ENCODE measurements around the gene MEIOB.
"Not testable (repeated sequence)": the region's sequence is repeated elsewhere in the genome, so short reads cannot be mapped to it uniquely, and the experiment has no call there.

The MEIOB gene

GRCh38 chr16:1810106-1810505 lies 61.9 kb downstream of the MEIOB start:
- DNase-seq (ENCODE audit: low read depth): no peak

- no peak for DNase-seq (ENCODE audit: low read depth)
Measured at GRCh38 chr16:1809281-1809801, 62.6 kb downstream of the MEIOB start.

DNA sequence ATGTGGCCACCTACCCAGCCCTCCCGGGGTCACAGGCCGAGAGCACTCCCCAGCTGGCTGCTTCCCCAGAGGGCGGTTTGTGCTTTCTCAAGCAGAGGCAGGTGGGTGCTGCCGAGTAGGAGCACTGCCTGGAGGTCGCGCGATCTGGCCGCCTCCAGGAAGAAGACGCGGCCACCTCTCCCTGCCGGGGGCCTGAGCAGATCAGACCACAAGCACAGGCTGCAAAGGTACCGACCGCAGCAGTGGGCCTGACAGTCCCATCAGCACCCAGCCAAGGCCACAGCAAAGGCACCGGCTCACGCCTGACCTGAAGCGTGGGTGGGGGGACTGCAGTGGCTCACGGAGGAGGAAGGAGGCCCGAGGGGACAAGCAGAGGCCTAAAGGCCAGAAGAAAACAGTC lies 63.3 kb downstream of the MEIOB start:
- DNase-seq (ENCODE audit: low read depth): no peak

GRCh38 chr16:1807626-1808025 lies 64.3 kb downstream of the MEIOB start:
- DNase-seq (ENCODE audit: low read depth): no peak

- no peak for DNase-seq (ENCODE audit: low read depth)
Measured at GRCh38 chr16:1800701-1801100, 71.3 kb downstream of the MEIOB start.

DNA sequence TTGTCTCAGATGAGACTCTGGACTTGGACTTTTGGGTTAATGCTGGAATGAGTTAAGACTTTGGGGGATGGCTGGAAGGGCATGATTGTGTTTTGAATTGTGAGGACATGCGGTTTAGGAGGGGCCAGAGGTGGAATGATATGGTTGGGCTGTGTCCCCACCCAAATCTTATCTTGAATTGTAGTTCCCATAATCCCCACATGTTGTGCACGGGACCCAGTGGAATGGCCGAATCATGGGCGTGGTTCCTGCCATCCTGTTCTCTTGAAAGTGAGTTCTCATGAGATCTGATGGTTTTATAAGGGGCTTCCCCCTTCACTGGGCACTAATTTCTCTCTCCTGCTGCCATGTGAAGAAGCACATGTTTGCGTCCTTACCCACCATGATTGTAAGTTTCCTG lies 72.7 kb downstream of the MEIOB start:
- not testable (repeated sequence) for DNase-seq (ENCODE audit: low read depth)

- DNase-seq (ENCODE audit: low read depth): no peak
Measured at GRCh38 chr16:1794908-1795666, 76.9 kb downstream of the MEIOB start.

DNA sequence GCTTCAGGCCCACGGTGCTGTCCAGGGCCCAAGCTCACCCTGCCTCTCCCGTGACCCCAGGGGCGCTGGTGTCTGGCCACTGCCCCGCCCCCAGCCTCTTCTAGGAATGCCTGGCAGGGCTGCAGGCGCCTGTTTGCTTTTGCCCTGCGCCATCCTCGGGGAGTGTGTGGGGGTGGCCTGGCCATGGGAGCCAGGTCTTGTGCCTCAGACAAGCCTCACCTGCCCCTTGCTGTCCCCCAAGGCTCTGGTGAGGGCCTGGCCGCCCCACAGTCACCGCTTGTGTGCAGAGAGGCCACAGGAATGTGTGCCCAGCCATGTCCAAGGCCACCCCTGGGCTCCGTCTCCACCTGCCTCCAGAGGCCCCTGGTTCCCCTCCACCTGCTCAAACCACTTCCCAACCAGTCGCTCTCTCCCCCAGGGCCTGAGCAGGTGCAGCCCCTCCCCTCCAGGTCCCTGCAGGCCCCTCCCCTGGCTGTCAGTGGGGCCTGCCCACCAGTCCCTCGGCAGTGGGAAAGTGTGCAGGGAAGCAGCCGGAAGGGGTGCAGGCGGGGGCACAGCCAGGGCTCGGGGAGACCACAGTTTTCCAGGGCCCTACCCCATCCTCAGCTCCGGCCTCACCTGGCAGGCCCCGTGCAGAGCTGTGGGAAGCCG lies 77.6 kb downstream of the MEIOB start:
- no peak for DNase-seq (ENCODE audit: low read depth)

DNA sequence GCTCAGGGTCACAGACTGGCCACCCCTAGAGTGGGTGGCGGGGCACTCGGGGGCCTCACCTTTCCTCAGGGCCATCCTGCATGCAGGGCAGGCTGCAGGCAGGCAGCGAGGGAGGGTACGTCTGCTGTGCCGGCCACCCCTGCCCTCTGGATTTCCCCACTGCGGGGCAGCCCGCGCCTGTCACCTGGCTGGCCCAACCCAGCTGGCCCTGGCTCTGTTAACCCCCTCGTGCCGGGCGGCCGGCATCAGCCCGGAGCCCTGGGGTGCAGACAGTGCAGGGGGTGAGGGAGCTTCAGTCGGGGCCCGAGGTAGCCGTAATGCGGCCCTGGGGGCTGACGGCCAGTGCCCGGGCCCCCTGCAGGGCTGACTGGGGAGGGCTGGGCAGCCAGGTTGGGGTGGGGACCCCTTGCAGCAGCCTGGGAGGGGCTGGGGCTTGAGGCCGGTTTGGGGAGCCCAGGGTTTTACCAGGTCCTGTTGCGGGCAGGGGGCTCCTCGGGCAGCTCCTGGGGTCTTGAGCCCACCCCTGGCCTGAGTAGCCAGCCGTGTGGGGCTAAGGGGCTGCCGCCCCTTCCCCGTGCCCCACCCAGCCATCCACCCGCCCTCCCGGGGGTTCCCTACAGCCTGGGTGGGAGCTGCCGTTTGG lies 78.3 kb downstream of the MEIOB start, which contains the start of gene IGFALS:
IGFALS (minus strand) TSS at position 128 of the 643 bp plus-strand sequence; CDS start at position 75, 53 bp downstream.
- no peak for DNase-seq (ENCODE audit: low read depth)

- no peak for DNase-seq (ENCODE audit: low read depth)
Measured at GRCh38 chr16:1792836-1793577, 79.0 kb downstream of the MEIOB start.

GRCh38 chr16:1791943-1792812 lies 79.8 kb downstream of the MEIOB start:
- DNase-seq (ENCODE audit: low read depth): no peak

DNA sequence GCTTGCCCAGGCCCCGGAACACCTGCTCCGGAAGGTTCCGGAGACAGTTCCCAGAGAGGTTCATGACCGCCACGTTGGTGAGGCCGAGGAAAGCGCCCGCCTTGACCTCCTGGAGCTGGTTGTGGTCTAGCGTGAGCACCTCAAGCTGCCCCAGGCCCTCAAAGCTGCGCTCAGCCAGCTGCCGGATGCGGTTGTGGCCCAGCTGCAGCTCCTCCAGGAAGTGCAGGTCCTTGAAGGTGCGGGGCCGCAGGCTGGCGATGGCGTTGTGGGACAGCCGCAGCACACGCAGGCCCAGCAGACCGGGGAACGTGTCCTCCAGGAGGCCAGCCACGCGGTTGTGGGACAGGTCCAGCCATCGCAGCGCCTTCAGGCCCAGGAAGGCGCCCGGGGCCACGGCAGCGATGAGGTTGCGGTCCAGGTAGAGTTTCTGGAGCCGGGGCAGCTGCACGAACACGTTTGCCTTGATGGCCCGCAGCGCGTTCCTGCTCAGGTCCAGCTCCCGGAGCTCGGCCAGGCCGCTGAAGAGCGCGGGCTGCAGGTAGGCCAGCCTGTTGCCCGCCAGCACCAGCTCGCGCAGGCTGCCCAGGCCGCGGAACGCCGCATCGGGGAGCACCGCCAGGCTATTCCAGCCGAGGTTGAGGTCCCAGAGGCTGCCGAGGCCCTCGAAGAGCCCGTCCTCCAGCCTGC lies 80.6 kb downstream of the MEIOB start:
- no peak for DNase-seq (ENCODE audit: low read depth)

- DNase-seq (ENCODE audit: low read depth): no peak
Measured at GRCh38 chr16:1790611-1791255, 81.2 kb downstream of the MEIOB start.

- DNase-seq (ENCODE audit: low read depth): no peak
Measured at GRCh38 chr16:1790261-1790610, 81.7 kb downstream of the MEIOB start.

- no peak for DNase-seq (ENCODE audit: low read depth)
Measured at GRCh38 chr16:1789643-1790045, 82.3 kb downstream of the MEIOB start.

DNA sequence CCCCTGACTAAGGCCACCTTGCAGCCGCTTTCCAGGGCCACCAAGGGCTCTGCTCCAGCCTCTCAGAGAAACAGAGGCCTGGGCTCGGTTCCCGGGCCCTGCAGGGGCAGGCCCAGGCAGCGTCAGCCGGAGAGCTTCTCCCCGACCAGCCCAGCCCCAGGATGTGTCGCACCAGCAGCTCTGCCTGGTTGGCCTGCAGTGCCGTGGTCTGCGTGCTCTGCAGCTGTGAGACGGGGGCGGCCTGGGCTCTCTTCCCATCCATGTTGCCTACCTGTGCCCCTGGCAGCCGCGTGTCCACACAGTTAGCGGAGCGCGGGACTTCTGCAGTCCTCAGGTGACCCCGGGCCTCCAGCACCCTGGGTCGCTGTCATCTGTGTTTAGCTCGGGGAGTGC lies 83.3 kb downstream of the MEIOB start:
- DNase-seq (ENCODE audit: low read depth): no peak

GRCh38 chr16:1788095-1788707 lies 83.8 kb downstream of the MEIOB start:
- no peak for DNase-seq (ENCODE audit: low read depth)

GRCh38 chr16:1787322-1788094 lies 84.5 kb downstream of the MEIOB start:
- DNase-seq (ENCODE audit: low read depth): no peak

GRCh38 chr16:1787056-1787321 lies 85.0 kb downstream of the MEIOB start:
- DNase-seq (ENCODE audit: low read depth): no peak

All from activated T-helper 1 cell treated with Interleukin-2 at 50 U/mL for 16 hours (primary cell).